ENCODE results near the gene RPL21.
"Not testable (repeated sequence)": the region's sequence is repeated elsewhere in the genome, so short reads cannot be mapped to it uniquely, and the experiment has no call there.

The RPL21 gene

DNA sequence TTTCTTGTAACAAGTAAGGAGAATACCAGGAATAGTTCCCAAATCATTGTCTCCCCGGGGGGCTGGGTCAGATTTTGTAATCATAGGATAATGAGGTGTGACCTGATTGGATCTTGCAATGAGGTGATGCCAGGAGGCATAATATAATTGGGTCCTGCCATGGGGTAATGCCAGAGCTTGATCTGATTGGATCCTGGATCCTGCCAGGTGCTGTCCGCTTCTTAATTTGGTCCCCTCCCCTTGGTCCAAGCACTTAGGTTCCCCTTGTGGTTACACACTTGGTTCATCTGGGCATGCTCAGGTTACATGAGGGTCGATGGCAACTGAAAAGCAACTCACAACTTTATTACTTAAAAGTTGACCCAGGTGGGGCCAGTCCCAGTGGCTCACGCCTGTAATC is 39.4 kb downstream of the RPL21 start:
- H3K27ac ChIP-seq = no peak overlapping the region
- TF ChIP-seq ZFX (IDR thresholded peaks at IDR 0.05; ENCODE audit: borderline replicate concordance) = no peak

DNA sequence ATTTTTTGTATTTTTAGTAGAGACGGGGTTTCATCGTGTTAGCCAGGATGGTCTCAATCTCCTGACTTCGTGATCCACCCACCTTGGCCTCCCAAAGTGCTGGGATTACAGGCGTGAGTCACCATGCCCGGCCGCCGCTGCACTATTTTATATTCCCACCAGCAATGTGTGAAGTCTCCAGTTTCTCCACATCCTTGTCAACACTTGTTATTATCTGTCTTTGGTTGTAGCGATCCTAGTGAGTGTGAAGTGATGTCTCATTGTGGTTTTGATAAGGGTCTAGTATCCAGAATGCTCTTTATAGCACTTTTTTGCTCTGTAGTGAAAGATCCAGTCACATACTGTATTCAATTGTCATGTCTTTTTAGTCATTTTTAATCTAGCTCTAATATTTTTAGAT is 40.6 kb downstream of the RPL21 start:
- not testable (repeated sequence) for H3K27ac ChIP-seq

DNA sequence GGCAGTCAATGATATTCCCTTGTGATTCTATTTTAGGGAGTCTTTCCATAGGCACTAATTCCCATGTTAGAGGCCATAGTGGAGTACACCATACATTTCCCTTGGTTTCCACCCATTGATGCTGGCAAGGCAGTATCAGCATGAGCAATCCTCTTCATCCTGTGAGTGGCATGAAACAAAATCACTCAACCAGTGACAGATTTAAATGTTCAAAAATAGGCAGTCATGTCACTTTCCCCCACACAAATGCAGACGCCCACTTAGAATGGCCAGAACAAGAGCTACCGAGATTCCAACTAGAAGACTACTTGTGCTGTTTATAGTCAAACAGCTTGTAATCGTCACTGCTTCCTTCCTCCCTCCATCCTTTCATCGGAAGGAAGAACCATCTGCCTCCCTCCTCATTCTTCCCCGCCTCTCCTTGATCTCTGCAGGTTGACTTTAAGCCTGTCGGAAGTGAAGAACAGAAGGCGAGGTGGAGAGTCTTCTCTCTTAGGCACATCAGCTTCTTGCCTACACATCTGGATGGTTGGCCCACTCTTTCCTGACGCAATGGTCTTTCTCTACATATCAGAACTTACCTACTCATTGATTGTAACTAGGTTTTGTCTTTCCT is 41.8 kb downstream of the RPL21 start:
- no peak overlapping the region for H3K27ac ChIP-seq
- TF ChIP-seq, protein P1, sequence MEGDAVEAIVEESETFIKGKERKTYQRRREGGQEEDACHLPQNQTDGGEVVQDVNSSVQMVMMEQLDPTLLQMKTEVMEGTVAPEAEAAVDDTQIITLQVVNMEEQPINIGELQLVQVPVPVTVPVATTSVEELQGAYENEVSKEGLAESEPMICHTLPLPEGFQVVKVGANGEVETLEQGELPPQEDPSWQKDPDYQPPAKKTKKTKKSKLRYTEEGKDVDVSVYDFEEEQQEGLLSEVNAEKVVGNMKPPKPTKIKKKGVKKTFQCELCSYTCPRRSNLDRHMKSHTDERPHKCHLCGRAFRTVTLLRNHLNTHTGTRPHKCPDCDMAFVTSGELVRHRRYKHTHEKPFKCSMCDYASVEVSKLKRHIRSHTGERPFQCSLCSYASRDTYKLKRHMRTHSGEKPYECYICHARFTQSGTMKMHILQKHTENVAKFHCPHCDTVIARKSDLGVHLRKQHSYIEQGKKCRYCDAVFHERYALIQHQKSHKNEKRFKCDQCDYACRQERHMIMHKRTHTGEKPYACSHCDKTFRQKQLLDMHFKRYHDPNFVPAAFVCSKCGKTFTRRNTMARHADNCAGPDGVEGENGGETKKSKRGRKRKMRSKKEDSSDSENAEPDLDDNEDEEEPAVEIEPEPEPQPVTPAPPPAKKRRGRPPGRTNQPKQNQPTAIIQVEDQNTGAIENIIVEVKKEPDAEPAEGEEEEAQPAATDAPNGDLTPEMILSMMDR (IDR thresholded peaks at IDR 0.05) = no peak
- TF ChIP-seq ZFX (IDR thresholded peaks at IDR 0.05; ENCODE audit: borderline replicate concordance) = no peak

DNA sequence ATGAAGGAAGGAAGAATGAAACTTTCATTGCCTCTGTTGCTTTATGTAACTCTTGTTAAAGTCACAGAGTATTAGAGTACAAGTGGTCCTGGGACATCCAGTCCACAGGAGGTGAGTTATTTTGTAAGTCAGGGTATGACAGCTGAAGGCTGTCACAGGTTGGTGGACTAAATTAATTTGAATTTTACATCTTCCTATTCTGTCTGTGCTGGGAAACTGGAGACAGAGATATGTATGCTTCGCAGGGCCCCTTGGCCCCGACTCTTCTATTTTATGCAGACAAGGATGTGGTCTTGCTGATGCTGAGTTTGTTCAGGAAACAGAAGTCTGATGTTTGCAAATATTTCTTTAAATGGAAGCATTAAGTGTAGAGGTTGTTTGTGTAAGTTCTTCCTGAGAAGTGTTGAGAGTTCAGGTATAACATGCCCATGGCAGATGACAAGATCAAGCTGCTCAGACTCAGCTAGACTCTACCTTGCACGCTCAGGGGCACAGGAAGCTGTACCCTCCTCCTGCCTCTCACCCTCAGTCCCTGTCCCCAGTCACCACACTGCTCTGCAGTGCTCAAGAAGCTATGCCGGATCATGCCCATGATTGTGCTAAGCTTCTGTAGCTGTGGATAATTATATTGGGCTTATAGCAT is 42.6 kb downstream of the RPL21 start:
- no peak overlapping the region for H3K27ac ChIP-seq
- TF ChIP-seq, protein P1 (IDR thresholded peaks at IDR 0.05) = no peak
- TF ChIP-seq ZFX (IDR thresholded peaks at IDR 0.05; ENCODE audit: borderline replicate concordance) = no peak

DNA sequence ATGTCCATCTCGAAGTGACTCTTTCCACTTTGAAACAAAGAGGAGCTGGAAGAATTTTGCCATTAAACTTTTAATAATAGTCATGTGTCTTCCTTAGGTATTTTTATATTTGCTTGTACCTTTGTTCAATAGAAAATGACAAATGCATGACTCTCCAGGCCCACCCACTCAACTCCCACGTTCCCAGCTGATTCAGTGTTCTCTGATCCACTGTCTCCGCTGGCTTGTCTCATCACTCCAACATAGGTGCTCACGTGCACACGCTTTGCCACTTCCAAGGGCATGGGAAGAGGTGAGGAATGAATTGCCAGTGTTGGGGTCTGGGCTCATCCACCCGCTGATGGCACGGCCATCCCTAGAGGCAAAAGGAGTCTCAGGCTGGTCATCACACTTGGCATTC is 43.7 kb downstream of the RPL21 start:
- TF ChIP-seq, protein P1 (IDR thresholded peaks at IDR 0.05) = no peak
- no peak for TF ChIP-seq ZFX (IDR thresholded peaks at IDR 0.05; ENCODE audit: borderline replicate concordance)
- H3K27ac ChIP-seq = no peak overlapping the region

DNA sequence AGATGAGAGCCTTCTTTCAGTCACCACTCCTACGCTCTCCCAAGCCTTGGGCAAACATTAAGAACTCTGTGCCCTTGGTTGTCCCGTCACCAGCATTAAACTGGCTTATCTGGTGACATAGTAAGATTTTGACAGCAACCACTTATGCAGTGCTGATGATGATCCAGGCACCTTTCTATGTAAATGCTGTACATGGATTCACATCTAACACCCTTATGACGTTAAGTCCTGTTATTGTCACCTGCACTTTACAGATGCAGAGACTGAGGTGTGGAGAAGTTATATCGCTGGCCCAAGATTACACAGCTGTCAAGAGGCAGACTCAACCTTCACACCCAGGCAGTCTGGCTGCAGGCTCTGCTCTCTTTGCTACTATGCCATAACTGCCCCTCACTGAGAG is 44.3 kb downstream of the RPL21 start:
- TF ChIP-seq, protein P1 (IDR thresholded peaks at IDR 0.05) = no peak
- no peak for TF ChIP-seq ZFX (IDR thresholded peaks at IDR 0.05; ENCODE audit: borderline replicate concordance)
- H3K27ac ChIP-seq = no peak overlapping the region

DNA sequence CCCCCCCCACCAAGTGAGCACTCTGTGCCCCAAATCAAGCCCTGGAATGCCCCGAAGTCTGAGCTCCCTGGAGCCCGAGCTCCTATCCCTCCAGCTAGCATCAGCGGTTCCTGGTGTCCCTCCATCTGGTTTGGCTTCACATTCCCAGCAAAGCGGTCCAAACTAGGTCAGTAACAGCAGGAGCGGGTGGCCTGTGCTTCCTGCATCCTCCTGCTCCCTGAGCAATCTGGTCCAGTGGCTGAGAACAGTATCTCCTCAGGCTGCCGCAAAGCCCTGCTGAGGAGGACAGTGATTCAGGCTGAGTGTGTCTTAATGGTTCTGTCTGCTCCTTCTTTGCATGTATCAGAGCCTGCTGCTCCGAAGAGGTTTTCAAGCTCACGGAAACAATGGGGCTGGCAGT is 45.1 kb downstream of the RPL21 start:
- no peak for TF ChIP-seq ZFX (IDR thresholded peaks at IDR 0.05; ENCODE audit: borderline replicate concordance)
- TF ChIP-seq, protein P1 (IDR thresholded peaks at IDR 0.05) = no peak

DNA sequence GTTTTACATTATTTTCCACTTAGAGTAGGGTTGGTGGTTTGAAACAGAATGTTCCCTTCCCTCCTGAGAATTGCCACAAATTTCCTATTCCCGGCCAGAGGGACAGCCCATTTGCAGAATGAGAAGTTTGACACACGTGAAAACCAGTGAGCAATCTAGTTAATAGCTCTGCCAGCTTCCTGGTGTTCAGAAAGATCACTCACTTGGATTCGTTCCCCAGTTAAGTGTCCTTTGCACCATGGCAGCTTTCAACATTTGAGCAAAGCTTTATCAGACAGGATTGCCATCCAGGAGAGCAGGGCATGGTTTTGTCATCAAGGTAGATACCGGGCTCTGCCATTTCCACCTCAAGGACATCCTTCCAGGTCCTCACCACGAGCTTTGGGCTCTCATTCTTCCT is 47.5 kb downstream of the RPL21 start:
- H3K27ac ChIP-seq = no peak overlapping the region
- no peak for TF ChIP-seq ZFX (IDR thresholded peaks at IDR 0.05; ENCODE audit: borderline replicate concordance)
- TF ChIP-seq, protein P1 (IDR thresholded peaks at IDR 0.05) = no peak

More for the DNA sequence above, 45.1 kb downstream of the RPL21 start:
- H3K27ac ChIP-seq = no peak overlapping the region

DNA sequence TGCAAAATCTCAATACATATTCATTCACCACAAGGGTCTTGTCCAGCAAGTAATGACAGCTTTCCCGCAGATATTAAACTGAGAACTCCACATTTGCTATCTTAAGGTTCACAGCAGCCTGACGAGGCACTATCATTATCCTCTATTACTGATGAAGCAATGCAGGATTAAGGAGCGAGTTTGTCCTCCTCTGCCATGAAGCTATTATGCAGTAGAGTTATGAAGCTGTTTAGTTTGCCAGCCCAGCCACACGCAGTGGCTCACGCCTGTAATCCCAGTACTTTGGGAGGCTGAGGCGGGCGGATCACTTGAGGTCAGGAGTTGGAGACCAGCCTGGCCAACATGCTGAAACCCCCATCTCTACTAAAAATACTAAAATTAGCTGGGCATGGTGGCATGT is 49.0 kb downstream of the RPL21 start:
- not testable (repeated sequence) for H3K27ac ChIP-seq
